G401.6 (cell line): ENCODE data around the gene ZNF628.
"Not testable (repeated sequence)": the region's sequence is repeated elsewhere in the genome, so short reads cannot be mapped to it uniquely, and the experiment has no call there.

Experiments
- FAIRE-seq: peaks from 2 replicates; lab custom pipeline; 2012; peaks lifted over from hg19 to GRCh38; lab: Jason Lieb, UNC

The ZNF628 gene

DNA sequence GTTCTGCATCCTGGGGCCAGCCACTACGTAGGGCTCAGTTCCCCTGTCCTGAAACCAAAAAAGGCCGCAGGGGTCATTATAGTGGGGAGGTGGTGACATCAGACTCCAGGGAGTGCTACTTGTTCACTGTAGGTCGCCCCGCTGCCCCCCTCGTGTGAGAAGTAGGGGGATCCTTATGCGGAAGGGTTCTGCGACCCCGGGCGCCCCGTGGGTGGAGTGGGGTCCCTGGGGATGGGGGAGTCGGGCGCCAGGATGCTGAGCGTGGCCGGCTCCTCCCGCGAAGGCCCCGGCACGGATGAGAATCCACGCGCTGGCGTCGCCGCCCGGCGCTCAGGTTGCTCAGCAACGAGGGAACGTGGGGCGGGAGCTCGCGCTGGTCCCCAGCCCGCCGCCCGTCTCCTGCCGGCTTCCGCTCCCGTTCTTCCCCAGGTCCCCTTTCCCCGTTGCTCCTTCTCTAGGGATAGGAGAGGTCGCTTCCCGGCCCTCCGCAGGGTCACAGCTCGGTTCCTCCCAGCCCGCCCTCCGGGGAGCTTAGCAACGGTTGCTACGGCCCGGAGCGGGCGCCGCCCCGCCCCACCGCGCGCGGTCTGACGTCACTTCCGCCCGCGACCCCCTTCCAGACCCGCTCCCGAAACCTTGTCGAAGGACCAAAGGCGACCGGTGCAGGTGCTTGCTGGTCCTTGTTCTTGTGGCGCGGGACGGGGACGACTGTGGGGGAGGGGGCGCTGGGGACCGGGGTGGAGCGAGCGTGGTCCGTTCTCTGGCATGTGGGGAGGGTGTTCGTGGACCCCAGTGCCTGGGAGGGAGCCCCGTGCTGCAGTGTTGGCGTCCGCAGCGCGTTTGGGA lies 8.4 kb downstream of the ZNF628 start, which contains the start of gene NAT14:
Gene NAT14 (plus strand): TSS at position 596 of the 846 bp plus-strand sequence. CDS start 521 bp downstream, outside the sequence.
- FAIRE-seq, result peak; percentile 76

DNA sequence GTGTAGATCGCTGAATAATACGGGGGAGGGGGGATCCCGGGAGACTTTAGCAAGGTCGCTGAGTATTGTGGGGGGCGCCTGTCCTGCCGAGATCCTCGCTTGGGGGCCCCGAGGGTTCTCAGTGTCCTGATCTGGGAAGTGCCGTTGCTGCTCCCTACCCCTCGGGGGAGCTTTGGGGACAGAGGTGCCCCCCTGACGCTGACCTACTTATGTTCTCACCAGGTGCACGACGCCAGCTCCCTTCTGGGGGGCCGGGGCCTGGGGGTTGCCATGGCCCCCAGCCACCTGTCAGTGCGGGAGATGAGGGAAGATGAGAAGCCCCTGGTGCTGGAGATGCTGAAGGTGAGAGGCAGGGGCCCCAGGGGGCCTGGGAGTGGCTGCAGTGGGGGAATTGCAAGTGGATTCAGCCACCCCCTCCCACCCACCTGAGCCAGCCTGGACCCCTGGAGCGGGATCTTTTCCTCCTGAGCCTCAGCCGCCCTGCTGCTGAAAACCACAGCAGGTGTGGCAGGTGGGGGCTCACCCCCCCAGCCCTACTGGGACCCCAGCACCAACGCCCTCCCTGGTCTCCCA lies 9.1 kb downstream of the ZNF628 start:
- no peak for FAIRE-seq

DNA sequence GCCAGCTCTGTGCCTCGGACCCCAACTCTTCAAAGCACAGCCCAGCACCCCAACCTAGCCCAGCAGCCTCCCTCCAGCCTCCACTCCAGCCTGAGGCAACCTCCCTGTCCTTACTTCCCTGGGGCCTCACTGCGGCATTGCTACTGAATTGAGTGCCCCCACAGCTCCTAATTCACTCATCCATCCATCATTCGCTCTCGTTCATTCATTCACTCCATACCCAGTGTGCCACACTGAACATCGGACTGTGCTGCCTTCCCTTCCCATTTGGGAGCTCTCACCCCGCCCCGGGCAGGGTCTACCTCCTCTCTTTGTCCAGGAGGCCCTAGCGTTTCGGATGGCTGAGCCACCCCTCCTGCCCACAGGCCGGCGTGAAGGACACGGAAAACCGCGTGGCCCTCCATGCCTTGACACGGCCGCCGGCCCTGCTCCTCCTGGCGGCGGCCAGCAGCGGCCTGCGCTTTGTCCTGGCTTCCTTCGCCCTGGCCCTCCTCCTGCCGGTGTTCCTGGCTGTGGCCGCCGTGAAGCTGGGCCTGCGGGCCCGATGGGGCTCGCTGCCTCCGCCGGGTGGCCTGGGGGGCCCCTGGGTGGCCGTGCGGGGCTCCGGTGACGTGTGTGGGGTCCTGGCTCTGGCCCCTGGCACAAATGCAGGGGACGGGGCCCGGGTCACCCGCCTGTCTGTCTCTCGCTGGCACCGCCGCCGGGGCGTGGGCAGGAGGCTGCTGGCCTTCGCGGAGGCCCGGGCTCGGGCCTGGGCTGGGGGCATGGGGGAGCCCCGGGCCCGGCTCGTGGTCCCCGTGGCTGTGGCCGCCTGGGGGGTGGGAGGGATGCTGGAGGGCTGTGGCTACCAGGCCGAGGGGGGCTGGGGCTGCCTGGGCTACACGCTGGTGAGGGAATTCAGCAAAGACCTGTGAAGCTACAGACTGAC lies 9.9 kb downstream of the ZNF628 start:
- no peak for FAIRE-seq

DNA sequence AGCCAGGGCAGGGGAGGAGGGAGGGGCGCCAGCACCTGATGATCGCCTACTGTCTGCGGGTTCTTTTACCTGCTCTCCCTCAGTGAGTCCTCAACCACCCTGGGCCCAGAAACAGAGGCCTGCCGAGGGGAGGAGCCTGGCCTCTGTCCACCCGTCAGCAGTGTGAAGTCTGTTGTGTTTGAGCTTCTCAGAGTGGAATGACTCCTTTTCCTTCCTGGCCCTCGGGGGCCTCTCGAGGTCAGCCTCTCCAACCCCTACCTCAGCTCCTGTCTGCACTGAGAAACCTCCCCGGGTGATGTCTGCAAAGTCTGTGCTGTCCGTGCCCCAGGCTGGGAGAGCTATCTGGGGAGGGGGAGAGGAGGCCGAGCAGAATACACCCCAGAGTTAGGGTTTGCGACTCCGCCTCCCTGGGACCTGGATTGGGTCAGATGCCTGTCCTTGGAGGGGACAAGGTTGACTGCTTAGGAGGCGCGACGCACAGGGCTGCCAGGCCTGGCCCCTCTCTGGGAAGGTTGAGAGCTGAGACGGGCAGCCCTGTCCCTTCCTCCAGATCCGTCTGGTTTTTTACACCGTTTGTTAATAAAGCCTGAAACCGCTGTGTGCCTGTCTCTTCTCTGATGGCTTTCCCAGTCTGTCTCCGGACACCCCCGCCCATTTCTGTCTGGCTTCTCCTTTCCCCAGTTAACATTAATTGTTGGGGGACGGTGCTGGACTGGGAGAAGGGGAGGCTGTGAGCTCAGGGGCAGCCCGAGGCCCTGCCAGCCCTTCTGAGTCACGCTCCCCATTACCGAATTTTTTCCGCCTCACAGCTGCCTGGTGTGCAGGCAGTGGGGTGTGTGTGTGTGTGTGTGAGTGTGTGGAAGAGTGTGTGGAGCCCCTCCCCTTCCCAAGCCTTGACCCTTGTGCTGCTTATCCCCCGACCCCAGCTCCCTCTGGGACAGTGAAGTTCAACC lies 10.8 kb downstream of the ZNF628 start:
- peak; percentile 88 for FAIRE-seq

DNA sequence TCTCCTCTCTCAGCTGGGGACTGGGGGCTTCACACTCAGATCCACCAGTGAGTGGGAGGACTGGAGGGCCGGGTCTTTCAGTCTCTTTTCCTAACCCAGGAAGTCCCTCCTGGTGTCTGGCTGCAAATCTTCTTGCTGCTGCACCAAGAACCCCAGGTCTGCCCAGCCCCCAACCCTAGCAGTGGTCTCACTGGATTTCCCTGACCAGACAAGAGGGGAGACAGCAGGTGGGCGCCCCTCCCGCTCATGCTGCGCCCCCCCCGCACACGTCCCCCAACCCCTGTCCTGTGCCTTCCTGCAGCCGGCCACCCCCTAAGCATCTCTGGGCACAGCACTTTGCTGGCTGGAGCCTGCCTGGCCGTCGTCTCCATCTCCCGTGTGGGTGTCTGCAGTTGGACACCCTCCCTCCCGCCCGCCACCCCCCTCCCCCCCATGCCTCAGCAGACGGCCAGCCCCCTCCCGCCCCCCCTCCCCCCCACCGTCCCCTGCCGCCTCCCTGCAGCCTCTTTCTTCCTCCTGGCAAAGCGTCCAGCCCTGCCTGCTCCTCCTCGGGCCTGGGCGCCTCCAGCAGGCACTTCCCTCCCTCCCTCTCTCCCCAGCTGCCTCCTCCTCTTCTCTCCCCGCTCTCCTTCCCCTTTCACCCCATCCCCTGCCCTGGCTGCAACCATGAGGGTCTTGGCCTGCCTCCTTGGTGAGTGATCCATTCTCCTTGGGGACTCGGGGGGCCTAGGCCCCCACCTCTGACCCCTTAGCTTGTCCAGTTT lies 11.7 kb downstream of the ZNF628 start, which contains the start of gene SSC5D:
Gene SSC5D (plus strand): TSS at position 513 of the 764 bp plus-strand sequence. CDS start 154 bp downstream, at position 667.
- no peak for FAIRE-seq

DNA sequence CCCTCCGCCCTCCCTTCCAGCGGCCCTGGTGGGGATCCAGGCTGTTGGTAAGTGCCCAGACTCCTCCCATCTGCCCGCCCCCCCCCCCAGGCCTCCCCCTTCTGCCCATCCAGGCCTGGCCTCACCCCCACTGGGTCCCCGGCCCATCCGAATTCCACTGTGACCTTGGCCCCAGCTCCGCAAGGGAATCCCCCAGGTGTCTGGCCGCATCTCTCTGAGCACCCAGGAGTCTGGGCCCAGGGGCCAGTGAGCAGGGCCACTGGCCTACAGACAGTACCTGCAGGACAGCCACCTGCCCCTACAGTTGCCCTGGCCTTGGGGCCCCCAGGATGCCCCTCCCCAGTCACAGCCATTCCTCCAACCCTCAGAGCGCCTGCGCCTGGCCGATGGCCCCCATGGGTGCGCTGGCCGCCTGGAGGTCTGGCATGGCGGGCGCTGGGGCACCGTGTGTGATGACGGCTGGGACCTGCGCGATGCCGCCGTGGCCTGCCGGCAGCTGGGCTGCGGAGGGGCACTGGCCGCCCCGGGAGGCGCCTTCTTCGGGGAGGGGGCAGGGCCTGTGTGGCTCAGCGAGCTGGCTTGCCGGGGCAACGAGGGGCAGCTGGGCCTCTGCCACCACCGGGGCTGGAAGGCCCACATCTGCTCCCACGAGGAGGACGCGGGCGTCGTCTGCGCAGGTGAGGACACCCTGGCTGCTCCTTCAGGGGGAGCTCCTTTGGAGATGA lies 12.7 kb downstream of the ZNF628 start:
- FAIRE-seq, result no peak

DNA sequence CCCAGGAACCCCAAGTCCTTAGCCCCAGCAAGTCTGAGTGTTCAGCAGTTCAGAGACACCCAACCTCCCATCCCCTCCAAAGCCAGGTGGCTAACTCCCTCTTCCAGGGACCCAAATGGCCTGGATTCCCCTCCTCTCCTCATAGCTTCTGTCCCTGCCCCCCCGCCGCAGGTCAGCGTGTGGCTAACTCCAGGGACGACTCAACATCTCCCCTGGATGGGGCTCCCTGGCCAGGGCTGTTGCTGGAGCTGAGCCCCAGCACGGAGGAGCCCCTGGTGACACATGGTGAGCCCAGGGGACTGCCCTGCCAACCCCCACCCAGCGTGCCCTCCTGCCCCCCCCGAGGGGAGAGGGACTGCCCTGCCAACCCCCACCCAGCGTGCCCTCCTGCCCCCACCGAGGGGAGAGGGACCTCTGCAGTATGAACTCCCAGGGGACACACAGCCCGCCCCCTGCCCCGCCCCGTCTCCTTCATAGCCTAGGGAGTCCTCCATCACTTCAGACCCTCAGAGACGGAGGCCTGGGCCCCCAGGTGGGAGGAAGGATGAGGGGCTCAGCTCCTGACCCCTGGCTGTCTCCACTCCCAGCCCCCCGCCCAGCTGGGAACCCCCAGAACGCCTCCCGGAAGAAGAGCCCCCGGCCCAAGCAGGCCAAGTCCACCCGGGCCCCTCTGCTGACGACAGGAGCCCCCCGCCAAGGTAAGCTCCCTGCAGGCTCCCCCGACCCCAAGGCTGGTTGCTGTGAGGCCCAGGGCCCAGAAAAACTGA lies 13.5 kb downstream of the ZNF628 start:
- FAIRE-seq, result no peak

DNA sequence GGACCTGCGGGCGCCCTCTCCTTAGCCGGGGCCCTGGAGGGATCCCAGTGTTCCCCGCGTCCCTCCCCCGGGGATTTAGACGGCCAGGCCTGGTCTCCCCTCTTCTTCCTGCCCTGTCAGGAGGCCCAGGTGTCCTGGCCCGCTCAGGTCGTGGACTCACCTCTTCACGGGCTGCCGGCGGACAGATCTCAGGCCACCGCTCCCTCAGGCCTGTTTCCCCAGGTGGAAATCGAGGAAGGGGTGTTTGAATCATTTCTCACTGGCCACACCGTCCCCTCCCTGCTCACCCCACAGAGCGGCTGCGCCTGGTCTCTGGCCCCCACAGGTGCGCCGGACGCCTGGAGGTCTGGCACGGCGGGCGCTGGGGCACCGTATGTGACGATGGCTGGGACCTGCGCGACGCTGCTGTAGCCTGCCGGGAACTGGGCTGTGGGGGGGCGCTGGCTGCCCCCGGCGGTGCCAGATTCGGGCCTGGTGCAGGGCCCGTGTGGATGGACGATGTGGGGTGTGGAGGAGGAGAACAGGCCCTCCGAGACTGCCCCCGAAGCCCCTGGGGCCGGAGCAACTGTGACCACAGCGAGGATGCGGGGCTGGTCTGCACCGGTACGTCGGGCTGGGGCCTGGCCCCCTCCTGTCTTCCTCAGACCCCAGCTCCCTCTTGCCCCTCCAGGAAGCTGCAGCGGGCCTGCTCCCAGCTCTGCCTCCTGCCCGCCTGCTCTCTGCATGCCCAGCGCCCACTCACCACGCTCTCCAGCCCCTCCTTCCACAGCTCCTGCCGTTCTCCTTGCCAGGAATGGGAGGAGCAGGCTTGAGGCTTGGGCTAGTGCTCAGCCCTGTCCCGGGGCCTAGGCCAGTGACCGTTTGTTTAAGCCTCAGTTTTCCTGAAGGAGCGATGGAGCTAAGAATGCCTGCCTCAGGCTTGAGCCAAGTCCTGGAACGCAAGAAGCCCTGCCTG lies 14.3 kb downstream of the ZNF628 start:
- FAIRE-seq, result no peak

DNA sequence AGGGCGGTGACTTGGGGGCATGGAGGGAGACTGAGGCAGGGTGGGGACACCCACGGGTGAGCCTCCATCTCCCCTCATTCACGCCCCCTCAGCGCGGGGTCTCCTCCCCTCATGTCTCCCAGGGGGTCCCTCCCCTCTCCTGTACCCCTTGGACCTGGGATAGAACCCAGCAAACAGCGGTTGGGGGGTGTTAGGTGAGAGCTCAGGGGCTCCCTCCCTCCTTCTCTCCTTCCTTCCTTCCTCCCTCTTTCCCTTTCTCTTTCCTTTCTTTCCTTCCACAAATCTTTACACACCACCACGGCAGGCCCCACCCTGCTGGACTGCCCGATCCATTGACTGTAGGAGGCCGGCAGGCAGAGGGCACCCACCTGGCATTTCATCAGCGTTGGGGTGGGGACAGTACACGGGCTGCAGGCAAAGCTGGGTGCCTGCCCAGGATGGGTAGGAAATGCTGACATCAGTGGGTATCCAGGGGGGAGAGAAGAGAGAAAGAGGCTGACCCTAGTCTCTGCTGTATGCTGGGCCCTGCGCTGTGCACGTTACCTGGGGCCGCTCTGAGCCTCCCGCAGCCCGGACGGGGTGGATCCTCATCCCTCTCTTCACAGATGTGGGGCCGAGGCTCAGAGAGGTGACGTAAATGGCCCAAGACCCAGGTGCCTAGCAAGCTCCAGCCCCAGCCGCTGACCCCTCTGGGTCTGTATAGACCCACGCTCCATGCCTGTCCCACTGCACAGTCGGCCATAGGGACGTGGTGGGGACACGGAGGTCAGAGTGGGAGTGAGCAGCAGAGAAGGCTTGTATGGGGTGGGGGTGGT lies 15.3 kb downstream of the ZNF628 start:
- no peak for FAIRE-seq

DNA sequence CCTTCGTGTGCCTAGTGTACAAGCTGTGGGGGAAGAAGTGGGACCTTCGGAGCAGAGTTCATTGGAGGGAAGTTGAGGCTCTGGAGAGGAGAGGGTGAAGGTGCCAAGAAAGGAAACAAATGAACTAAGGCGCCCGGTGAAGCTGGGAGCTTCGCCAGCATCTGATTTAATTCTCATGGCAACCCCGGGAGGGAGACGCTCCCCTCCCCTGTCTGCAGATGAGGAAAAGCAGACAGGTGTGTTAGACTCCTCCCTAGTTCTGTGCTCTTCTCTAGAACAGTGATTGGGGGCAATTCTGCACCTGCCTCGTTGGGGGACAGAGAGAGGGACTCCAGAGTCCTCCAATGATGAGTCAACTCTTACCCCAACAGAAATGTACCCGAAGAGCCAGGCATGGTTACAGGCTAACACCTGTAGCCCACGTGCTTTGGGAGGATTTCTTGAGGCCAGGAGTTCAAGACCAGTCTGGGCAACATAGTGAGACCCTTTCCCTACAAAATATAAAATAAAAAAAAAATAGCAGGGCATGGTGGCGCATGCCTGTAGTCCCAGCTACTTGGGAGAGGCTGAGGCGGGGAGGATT lies 16.0 kb downstream of the ZNF628 start:
- no peak for FAIRE-seq

DNA sequence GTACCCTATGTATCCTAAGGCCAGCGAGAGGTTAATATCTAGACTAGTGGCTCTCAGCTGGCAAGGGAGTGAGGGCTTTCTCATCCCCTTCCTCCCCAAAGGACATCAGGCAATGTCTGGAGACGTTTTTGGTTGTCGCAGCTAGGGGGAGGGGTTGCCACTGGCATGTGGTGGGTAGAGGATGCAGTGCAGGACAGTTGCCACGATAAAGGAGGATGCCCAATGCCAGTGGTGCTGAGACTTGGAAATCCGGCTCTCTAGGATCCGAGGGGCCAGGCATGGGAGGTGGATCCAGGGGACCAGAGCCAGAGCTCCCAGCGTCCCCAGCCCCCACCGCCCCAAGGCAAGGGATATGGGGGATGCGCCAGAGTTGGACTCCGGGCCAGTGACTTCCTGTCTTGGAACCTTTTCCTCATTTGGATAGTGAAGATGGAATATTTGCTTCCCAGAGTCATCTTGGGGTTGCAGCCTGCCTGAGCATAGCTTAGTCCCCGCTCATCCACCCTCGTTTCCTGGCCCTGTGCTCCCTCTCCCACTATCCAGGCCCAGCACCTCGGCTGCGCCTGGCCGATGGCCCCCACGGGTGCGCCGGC lies 16.7 kb downstream of the ZNF628 start:
- FAIRE-seq, result no peak

DNA sequence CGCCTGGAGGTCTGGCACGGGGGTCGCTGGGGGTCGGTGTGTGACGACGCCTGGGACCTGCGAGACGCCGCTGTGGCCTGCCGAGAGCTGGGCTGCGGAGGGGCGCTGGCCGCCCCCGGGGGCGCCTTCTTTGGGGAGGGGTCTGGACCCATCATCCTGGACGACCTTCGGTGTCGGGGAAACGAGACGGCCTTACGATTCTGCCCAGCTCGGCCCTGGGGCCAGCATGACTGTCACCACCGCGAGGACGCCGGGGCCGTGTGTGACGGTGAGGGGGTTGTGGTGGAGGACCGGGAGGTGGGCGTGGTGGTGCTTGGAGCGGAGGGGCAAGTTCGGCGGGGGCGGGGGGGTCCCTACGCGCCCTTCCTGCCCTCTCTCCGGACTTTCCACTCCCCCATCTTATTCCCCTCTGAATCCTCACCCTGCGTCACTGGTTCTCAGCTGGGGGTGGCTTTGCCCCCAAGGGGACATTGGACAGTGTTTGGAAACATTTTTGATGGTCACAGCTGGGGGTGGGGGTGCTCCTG lies 17.3 kb downstream of the ZNF628 start:
- no peak for FAIRE-seq

DNA sequence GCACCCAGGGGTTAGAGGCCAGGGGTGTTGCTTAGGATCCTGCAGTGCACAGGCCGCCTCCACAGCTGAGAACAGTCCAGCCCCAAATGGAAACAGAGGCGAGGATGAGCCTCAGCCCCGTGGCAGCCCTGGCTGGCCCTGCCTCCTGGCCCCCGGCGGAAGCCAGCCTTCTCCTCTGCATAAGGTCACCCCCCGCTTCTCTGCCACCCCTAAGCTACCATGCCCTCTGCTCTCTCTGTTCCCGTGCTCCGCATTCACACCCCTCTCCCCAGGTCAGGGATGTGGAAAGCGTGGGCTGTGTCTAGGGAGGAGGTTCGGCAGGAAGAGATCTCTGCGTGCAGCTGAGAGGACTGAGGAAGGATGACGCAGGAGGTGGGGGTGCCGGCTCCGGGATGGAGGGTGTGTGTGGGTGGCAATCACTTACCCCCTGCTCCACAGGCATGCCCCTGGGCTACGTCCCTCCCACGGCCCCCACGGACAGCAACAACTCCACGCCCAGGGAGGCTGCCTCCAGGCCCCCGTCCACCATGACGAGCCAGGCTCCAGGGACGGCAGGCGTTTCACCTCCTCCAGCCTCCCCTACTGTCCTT lies 17.9 kb downstream of the ZNF628 start:
- FAIRE-seq, result no peak

DNA sequence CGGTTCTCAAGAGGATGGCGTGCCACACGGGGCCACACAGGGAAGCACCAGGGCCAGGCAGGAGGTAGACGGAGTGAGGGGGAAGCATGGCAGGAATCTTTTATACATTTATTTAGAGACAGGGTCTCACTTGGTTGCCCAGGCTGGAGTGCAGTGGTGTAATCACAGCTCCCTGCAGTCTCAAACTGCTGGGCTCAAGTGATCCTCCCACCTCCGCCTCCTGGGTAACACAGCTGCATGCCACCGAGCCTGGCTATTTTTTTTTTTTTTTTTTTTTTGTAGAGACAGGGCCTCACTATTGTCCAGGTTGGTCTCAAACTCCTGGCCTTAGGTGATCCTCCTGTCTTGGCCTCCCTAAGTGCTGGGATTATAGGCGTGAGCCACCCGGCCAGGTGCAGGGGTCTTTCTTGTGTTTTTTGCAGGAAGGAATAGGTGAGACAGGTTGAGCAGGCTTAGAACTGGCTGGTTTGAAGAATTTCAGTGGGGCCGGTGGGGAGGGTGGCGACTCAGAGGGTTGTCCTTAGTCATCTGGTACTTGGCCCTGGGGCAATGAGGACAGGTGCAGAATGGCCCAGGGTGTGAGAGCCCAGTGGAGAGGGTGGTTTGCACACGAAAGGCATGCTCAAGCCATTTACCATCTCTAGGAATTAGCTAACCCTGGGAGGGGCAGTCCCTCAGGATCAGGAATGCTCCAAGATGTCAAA lies 19.4 kb downstream of the ZNF628 start:
- no peak for FAIRE-seq

DNA sequence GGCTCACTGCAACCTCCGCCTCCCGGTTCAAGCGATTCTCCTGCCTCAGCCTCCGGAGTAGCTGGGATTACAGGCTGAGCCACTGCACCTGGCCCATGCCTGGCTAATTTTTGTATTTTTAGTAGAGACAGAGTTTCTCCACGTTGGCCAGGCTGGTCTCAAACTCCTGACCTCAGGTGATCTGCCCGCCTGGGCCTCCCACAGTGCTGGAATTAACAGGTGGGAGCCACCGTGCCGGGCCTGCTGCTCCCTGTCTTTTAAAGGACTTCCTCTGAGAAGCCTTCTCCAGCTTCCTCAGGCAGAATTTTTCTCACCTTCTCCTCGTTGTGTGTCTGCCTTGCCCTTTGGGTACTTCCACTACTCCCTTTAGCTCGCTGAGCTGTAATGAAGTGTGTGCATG lies 20.4 kb downstream of the ZNF628 start:
- FAIRE-seq, result not testable (repeated sequence)
